Measurements from ENCODE around the gene LZTS3.
"Not testable (repeated sequence)": the region's sequence is repeated elsewhere in the genome, so short reads cannot be mapped to it uniquely, and the experiment has no call there.

Gene LZTS3

GRCh38 chr20:3133155-3133554 lies 40.2 kb downstream of the LZTS3 start:
- no peak for DNase-seq

GRCh38 chr20:3130051-3130600 lies 43.2 kb downstream of the LZTS3 start:
- DNase-seq = no peak

- DNase-seq = no peak
These were observed 44.3 kb downstream of the LZTS3 start for GRCh38 chr20:3129094-3129493.

- no peak for DNase-seq
These were observed 44.9 kb downstream of the LZTS3 start for GRCh38 chr20:3128275-3128984.

GRCh38 chr20:3126527-3126859 lies 46.9 kb downstream of the LZTS3 start:
- no peak for DNase-seq

GRCh38 chr20:3125776-3126526 lies 47.4 kb downstream of the LZTS3 start:
- not testable (repeated sequence) for DNase-seq

- DNase-seq = not testable (repeated sequence)
These were observed 48.4 kb downstream of the LZTS3 start for GRCh38 chr20:3124773-3125560.

GRCh38 chr20:3124163-3124562 lies 49.2 kb downstream of the LZTS3 start:
- not testable (repeated sequence) for DNase-seq

GRCh38 chr20:3123542-3123941 lies 49.8 kb downstream of the LZTS3 start:
- DNase-seq = no peak

GRCh38 chr20:3121955-3122610 lies 51.3 kb downstream of the LZTS3 start:
- DNase-seq = no peak

- DNase-seq = peak; percentile 67
These were observed 52.0 kb downstream of the LZTS3 start for GRCh38 chr20:3121271-3121911.

GRCh38 chr20:3119044-3119443 lies 54.3 kb downstream of the LZTS3 start:
- DNase-seq = no peak

- DNase-seq = peak; percentile 73
These were observed 55.4 kb downstream of the LZTS3 start for GRCh38 chr20:3117839-3118379.

- DNase-seq = no peak
These were observed 57.0 kb downstream of the LZTS3 start for GRCh38 chr20:3116341-3116740.

GRCh38 chr20:3115190-3116107 lies 57.9 kb downstream of the LZTS3 start:
- peak; percentile 46 for DNase-seq

All from CD4-positive, alpha-beta T cell treated with Interleukin-17A for 4 hours (primary cell).